ENCODE measurements around the gene DCDC1. TPM values are rescaled to one million over a fixed set of nuclear protein-coding genes. Genes with fewer than 3 reads are reported as not detected.

DCDC1 gene
- total RNA-seq, 4 donors from 2014 or later = 0.83 TPM; not detected in 3

DNA sequence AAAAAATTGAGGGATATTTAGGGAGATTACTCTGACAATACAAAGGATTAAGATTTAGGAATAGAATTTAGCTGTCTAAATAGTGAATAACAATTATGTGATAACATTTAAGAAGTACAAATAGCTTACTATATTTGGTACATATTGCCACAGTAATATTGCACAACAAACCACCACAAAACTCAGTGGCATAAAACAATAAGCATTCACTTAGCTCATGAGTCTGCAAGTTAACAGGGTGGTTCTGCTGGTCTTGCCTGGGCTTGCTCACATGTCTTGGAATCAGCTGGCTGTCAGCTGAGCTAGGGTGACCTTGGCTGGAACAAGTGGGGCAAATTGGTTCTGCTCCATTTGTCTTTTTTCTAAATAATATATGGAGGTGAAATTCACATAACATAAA is 115.1 kb downstream of the DCDC1 start:
- TF ChIP-seq, protein P1, sequence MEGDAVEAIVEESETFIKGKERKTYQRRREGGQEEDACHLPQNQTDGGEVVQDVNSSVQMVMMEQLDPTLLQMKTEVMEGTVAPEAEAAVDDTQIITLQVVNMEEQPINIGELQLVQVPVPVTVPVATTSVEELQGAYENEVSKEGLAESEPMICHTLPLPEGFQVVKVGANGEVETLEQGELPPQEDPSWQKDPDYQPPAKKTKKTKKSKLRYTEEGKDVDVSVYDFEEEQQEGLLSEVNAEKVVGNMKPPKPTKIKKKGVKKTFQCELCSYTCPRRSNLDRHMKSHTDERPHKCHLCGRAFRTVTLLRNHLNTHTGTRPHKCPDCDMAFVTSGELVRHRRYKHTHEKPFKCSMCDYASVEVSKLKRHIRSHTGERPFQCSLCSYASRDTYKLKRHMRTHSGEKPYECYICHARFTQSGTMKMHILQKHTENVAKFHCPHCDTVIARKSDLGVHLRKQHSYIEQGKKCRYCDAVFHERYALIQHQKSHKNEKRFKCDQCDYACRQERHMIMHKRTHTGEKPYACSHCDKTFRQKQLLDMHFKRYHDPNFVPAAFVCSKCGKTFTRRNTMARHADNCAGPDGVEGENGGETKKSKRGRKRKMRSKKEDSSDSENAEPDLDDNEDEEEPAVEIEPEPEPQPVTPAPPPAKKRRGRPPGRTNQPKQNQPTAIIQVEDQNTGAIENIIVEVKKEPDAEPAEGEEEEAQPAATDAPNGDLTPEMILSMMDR (IDR thresholded peaks at IDR 0.05) = no peak
- no peak for TF ChIP-seq POLR2A (IDR thresholded peaks at IDR 0.05)
- Histone ChIP-seq H3K27ac (no peak overlapping the region), H3K9me3 (no peaks in the 10 kb centered on the region), H3K4me3 (no peak overlapping the region), H3K27me3 (no peaks in the 10 kb centered on the region), H3K36me3 (no peaks in the 10 kb centered on the region), H3K4me1 (no peaks in the 10 kb centered on the region)
- no peak for DNase-seq

GRCh38 chr11:31248768-31249167 is 120.8 kb downstream of the DCDC1 start:
- Histone ChIP-seq H3K27me3 (no peaks in the 10 kb centered on the region), H3K27ac (no peak overlapping the region), H3K4me1 (no peaks in the 10 kb centered on the region), H3K9me3 (no peaks in the 10 kb centered on the region), H3K36me3 (no peaks in the 10 kb centered on the region), H3K4me3 (no peak overlapping the region)
- TF ChIP-seq, protein P1 (IDR thresholded peaks at IDR 0.05) = no peak
- no peak for TF ChIP-seq POLR2A (IDR thresholded peaks at IDR 0.05)
- DNase-seq = no peak

GRCh38 chr11:31247321-31247720 is 122.2 kb downstream of the DCDC1 start:
- H3K27me3 ChIP-seq = no peaks in the 10 kb centered on the region
- H3K9me3 ChIP-seq = no peaks in the 10 kb centered on the region
- no peak for DNase-seq
- no peak for TF ChIP-seq POLR2A (IDR thresholded peaks at IDR 0.05)
- TF ChIP-seq, protein P1 (IDR thresholded peaks at IDR 0.05) = no peak
- no peaks in the 10 kb centered on the region for H3K4me1 ChIP-seq
- H3K4me3 ChIP-seq = no peak overlapping the region
- no peaks in the 10 kb centered on the region for H3K36me3 ChIP-seq
- no peak overlapping the region for H3K27ac ChIP-seq

- no peaks in the 10 kb centered on the region for H3K4me1 ChIP-seq
- TF ChIP-seq POLR2A (IDR thresholded peaks at IDR 0.05) = no peak
- TF ChIP-seq, protein P1 (IDR thresholded peaks at IDR 0.05) = no peak
- H3K9me3 ChIP-seq = no peaks in the 10 kb centered on the region
- no peak for DNase-seq
- H3K27me3 ChIP-seq = no peaks in the 10 kb centered on the region
- no peak overlapping the region for H3K27ac ChIP-seq
- no peaks in the 10 kb centered on the region for H3K36me3 ChIP-seq
- H3K4me3 ChIP-seq = no peak overlapping the region
These were observed 122.9 kb downstream of the DCDC1 start for GRCh38 chr11:31246451-31247165.

DNA sequence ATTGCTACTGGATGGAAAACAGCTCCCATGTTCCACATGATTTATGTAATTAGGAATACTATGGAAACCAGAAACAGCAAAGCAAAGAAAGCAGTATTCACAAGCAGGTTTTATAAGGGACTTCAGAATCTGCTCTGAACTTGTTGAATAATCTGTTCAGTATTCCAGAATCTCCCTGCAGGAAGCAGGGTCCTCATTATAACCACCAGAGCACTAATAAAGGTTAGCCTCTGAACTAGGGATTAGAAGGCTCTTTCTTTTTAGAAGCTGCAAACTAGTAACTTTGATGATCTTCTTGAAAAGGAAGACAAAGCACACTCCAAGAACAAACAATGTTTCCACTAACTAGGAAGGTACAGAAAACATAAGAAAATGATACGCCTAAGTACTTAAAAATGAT is 125.8 kb downstream of the DCDC1 start:
- Histone ChIP-seq H3K27ac (no peak overlapping the region), H3K27me3 (no peaks in the 10 kb centered on the region), H3K36me3 (no peaks in the 10 kb centered on the region), H3K4me1 (no peaks in the 10 kb centered on the region), H3K4me3 (no peak overlapping the region), H3K9me3 (no peaks in the 10 kb centered on the region)
- DNase-seq = no peak
- TF ChIP-seq, protein P1 (IDR thresholded peaks at IDR 0.05) = no peak
- no peak for TF ChIP-seq POLR2A (IDR thresholded peaks at IDR 0.05)
